AG20443 (cell line): ENCODE results near the gene OTOG.

Experiments used
- DNase-seq: peaks from one replicate; pipeline ENCODE4 v3.0.0; 2012; ENCODE audit warnings: low spot score, mixed read lengths

The OTOG gene

GRCh38 chr11:17547051-17547577 lies at the start of gene OTOG:
Gene OTOG, plus strand, starts transcription at chr11:17547259. Its CDS starts 114 bp downstream, at chr11:17547373.
- no peak for DNase-seq

GRCh38 chr11:17498058-17498457 lies 49.0 kb upstream of the OTOG start:
- DNase-seq = no peak

- DNase-seq = peak; percentile 51
Observed at GRCh38 chr11:17498475-17498874, 48.6 kb upstream of the OTOG start.

GRCh38 chr11:17500673-17501072 lies 46.4 kb upstream of the OTOG start:
- DNase-seq = no peak

GRCh38 chr11:17502630-17503029 lies 44.4 kb upstream of the OTOG start:
- no peak for DNase-seq

GRCh38 chr11:17504330-17505107 lies 42.5 kb upstream of the OTOG start:
- peak; percentile 91 for DNase-seq

GRCh38 chr11:17505146-17505545 lies 41.9 kb upstream of the OTOG start:
- no peak for DNase-seq

GRCh38 chr11:17506314-17506713 lies 40.7 kb upstream of the OTOG start:
- DNase-seq = no peak

GRCh38 chr11:17506942-17507341 lies 40.1 kb upstream of the OTOG start:
- no peak for DNase-seq

- DNase-seq = no peak
Observed at GRCh38 chr11:17507773-17508172, 39.3 kb upstream of the OTOG start.

GRCh38 chr11:17508306-17508705 lies 38.8 kb upstream of the OTOG start:
- peak; percentile 38 for DNase-seq

- DNase-seq = no peak
Observed at GRCh38 chr11:17508791-17509190, 38.3 kb upstream of the OTOG start.

- DNase-seq = no peak
Observed at GRCh38 chr11:17510507-17511206, 36.4 kb upstream of the OTOG start.

- DNase-seq = no peak
Observed at GRCh38 chr11:17511571-17511970, 35.5 kb upstream of the OTOG start.

GRCh38 chr11:17512101-17512500 lies 35.0 kb upstream of the OTOG start:
- no peak for DNase-seq

- no peak for DNase-seq
Observed at GRCh38 chr11:17513853-17514252, 33.2 kb upstream of the OTOG start.

GRCh38 chr11:17514476-17514875 lies 32.6 kb upstream of the OTOG start:
- DNase-seq = no peak

- no peak for DNase-seq
Observed at GRCh38 chr11:17515443-17516176, 31.4 kb upstream of the OTOG start.

GRCh38 chr11:17516551-17517150 lies 30.4 kb upstream of the OTOG start:
- no peak for DNase-seq

GRCh38 chr11:17517186-17517585 lies 29.9 kb upstream of the OTOG start:
- no peak for DNase-seq

- no peak for DNase-seq
Observed at GRCh38 chr11:17518366-17518765, 28.7 kb upstream of the OTOG start.
